Measurements from ENCODE around the gene IGFBP6. TPM values are rescaled to one million over a fixed set of nuclear protein-coding genes. Genes with fewer than 3 reads are reported as not detected.

Gene IGFBP6
- polyA plus RNA-seq, 1 of the 3 experiments (the other 2 are of a cell fraction), result 570 TPM

GRCh38 chr12:53096089-53096741, 1.3 kb upstream of the IGFBP6 start:
- ChIA-PET POLR2A (no interaction called here), CTCF (interaction anchor here (0.7 to 1.5 kb wide), 3 partner anchors 30 to 43 kb away, joined by 3 to 10 read pairs (median 3); no protein-coding TSS in a partner anchor)
- no peaks in the 10 kb centered on the region for H4K20me1 ChIP-seq (ENCODE audit: insufficient read depth)
- H3K9ac ChIP-seq, result peak overlapping the region; percentile 81; the same call in 1 of the 2 replicates
- H3K36me3 ChIP-seq (replicated peaks in 1 of 2; ENCODE audit: control insufficient read depth in 1 of 2, insufficient read depth in 2 of 2, low read length in 1 of 2), result peaks cover 5% of the 10 kb centered on the region in 2 experiments
- TF ChIP-seq TEAD4 (IDR thresholded peaks at IDR 0.05; ENCODE audit: borderline replicate concordance, insufficient read depth) (no peak), SIN3A (IDR thresholded peaks at IDR 0.05; ENCODE audit: borderline replicate concordance, low read depth, low read length) (no peak), IRF3 (IDR thresholded peaks at IDR 0.05; ENCODE audit: low read depth, low read length) (no peak), RXRA (IDR thresholded peaks at IDR 0.05; ENCODE audit: borderline replicate concordance, low read depth) (no peak), MEF2A (IDR thresholded peaks at IDR 0.05; ENCODE audit: borderline replicate concordance, low read depth) (no peak), NRF1 (IDR thresholded peaks at IDR 0.05; ENCODE audit: low read depth, low read length) (no peak), MXI1 (IDR thresholded peaks at IDR 0.05; ENCODE audit: low read depth, low read length) (no peak), ELF1 (IDR thresholded peaks at IDR 0.05) (no peak), GABPA (IDR thresholded peaks at IDR 0.05; ENCODE audit: low read depth) (no peak), POLR2AphosphoS5 (IDR thresholded peaks at IDR 0.05; ENCODE audit: low read depth, low read length) (no peak), ZBTB33 (IDR thresholded peaks at IDR 0.05; ENCODE audit: borderline replicate concordance, low read depth) (no peak), FOXM1 (IDR thresholded peaks at IDR 0.05; ENCODE audit: low read depth) (no peak), JUND (IDR thresholded peaks at IDR 0.05) (no peak), GATA2 (CRISPR knock-in tag; IDR thresholded peaks at IDR 0.05) (no peak), SMC3 (IDR thresholded peaks at IDR 0.05; ENCODE audit: low read depth, low read length) (no peak)
- TF ChIP-seq, protein P1, sequence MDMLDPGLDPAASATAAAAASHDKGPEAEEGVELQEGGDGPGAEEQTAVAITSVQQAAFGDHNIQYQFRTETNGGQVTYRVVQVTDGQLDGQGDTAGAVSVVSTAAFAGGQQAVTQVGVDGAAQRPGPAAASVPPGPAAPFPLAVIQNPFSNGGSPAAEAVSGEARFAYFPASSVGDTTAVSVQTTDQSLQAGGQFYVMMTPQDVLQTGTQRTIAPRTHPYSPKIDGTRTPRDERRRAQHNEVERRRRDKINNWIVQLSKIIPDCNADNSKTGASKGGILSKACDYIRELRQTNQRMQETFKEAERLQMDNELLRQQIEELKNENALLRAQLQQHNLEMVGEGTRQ (IDR thresholded peaks at IDR 0.05; ENCODE audit: borderline replicate concordance, low read depth, low read length), result no peak
- TF ChIP-seq, protein P2, sequence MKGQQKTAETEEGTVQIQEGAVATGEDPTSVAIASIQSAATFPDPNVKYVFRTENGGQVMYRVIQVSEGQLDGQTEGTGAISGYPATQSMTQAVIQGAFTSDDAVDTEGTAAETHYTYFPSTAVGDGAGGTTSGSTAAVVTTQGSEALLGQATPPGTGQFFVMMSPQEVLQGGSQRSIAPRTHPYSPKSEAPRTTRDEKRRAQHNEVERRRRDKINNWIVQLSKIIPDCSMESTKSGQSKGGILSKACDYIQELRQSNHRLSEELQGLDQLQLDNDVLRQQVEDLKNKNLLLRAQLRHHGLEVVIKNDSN (IDR thresholded peaks at IDR 0.05; ENCODE audit: borderline replicate concordance, low read depth), result no peak
- no peaks in the 10 kb centered on the region for H3K27me3 ChIP-seq (ENCODE audit: insufficient read depth)
- DNase-seq, result no peak
- WGBS (ENCODE audit: low lambda C conversion rate), result 81% methylated on average over 8 of the region's 11 CpGs
- H2AFZ ChIP-seq (ENCODE audit: low read depth), result no peak overlapping the region; the same call in 1 of the 2 replicates
- H3K9me2 ChIP-seq, result no peaks in the 10 kb centered on the region
- H3K4me1 ChIP-seq (ENCODE audit: control insufficient read depth in 1 of 2, insufficient read depth in 2 of 2, low read depth in 1 of 2, low read length in 1 of 2), result peaks cover 10 to 25% of the 10 kb centered on the region in 2 experiments; a peak in 2 of 4 replicates
- H3K4me2 ChIP-seq, result peak overlapping the region; percentile 100
- H3K79me2 ChIP-seq (ENCODE audit: insufficient read depth), result peaks cover 10% of the 10 kb centered on the region; the same call in 1 of the 2 replicates
- H3K27ac ChIP-seq (ENCODE audit: low read depth in 2 of 2, low read length in 1 of 2), result peak overlapping the region in 1 of 2 experiments; percentile 98; a peak in 1 of 4 replicates
- H3K4me3 ChIP-seq (ENCODE audit: low read depth in 2 of 2, low read length in 1 of 2), result peak overlapping the region in 1 of 2 experiments; percentile 78; a peak in 1 of 4 replicates
- H3F3A ChIP-seq (replicated peaks; ENCODE audit: insufficient read depth), result peaks cover 30% of the 10 kb centered on the region
- H3K9me3 ChIP-seq, result no peaks in the 10 kb centered on the region

Data from SK-N-SH (cell line).